NOMO-1 treated with dmso at 0.1 percent for 144 hours (cell line): ENCODE measurements around the gene RNF26.
A peak's percentile ranks its signal among the peaks of the same experiment; 100 is the strongest.

Experiments
- DNase-seq: peaks from one replicate; lab custom pipeline; 2025; ENCODE audit not compliant: unreplicated experiment; lab: John Stamatoyannopoulos, UW

The RNF26 gene

GRCh38 chr11:119335655-119336543, 1.6 kb downstream of the RNF26 start:
- no peak for DNase-seq

GRCh38 chr11:119336744-119337469, 2.6 kb downstream of the RNF26 start:
- no peak for DNase-seq

- DNase-seq: no peak
These were observed 3.4 kb downstream of the RNF26 start for GRCh38 chr11:119337581-119338317.

- peak; percentile 19 for DNase-seq
These were observed 4.1 kb downstream of the RNF26 start for GRCh38 chr11:119338318-119338890.

- DNase-seq: no peak
These were observed 4.8 kb downstream of the RNF26 start for GRCh38 chr11:119338965-119339588.

DNA sequence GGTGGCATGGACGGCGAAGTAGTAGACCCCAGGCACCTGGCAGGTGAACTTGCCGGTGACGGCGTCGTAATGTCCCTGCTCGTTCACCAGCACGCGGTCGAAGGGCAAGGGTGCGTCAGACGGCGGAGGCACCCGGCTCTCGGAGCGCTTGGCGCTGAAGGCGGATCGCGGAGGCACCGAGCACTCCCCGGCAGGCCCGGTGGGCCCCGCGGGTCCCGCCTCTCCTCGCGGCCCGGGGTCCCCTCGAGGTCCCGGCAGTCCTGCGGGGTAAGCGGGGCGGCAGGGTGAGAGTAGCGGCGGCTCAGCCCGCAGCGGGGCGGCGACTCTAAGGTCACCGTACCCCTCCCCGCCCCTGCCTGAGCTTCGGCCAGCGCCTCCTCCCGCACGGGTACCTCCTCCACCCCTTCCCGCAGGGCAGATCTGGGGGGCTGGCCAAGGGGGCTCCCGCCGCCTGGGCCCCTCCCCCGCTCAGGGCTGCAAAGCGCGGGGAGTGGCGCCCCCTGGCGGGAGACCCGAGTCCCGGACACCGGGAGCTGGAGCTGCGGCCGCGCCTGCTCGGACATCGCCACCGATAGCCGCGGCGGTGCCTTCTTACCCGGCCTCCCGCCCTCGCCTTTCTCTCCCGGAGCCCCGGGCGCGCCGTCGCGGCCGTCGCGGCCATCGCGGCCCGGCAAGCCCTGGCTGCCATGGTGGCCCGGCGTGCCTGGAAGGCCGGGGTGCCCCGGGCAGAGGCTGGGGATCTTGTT, 5.4 kb downstream of the RNF26 start:
- no peak for DNase-seq

- no peak for DNase-seq
These were observed 6.3 kb downstream of the RNF26 start, which contains the start of gene C1QTNF5 for GRCh38 chr11:119340335-119341221. TSS of gene C1QTNF5 (minus strand) at chr11:119340883. CDS start at chr11:119340397, 486 bp downstream.

- no peak for DNase-seq
These were observed 7.1 kb downstream of the RNF26 start for GRCh38 chr11:119341222-119342022.

GRCh38 chr11:119342023-119342300, 7.6 kb downstream of the RNF26 start:
- DNase-seq: no peak

GRCh38 chr11:119342362-119343130, 8.2 kb downstream of the RNF26 start:
- DNase-seq: no peak

- no peak for DNase-seq
These were observed 9.4 kb downstream of the RNF26 start for GRCh38 chr11:119343726-119344125.

- DNase-seq: no peak
These were observed 10.1 kb downstream of the RNF26 start for GRCh38 chr11:119344291-119345010.

DNA sequence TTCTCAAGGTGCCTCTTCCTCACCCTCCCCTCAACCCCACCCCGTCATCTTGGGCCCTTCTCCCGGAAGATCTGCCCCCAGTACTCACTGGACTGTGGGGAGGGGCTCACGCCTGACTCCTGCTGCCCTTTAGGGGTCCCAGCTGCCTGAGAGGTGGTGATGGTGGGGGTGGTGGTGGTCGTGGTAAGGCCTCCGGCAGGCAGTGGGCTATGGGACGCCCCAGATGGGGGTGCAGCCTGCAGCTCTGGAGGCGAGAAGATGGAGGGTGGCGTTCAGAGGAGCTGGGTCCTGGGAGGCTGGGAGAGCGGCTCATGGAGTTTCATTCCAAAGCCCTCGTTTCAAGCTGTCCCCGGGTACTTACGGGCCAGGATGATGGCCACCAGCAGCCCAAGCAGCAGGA, 11.4 kb downstream of the RNF26 start:
- DNase-seq: no peak

DNA sequence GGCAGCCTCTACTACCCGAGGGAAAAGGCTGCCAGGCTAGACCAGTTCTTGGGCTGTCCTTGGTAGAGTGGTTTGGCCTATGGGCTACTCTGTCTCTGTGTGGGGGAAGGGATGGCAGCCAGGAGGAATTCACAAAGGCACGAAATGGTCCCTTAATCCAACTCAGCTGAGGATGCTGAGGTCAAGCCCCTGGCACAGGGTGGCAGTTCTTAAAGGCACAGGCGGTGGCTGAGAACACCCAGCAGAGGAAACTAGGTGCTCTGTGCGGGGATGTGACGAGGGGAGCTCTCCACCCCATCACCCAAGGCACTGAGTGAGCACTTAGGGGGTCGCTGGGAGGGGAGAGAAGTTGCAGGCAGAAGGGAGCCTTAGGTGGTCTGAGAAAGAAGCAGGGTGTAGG, 12.3 kb downstream of the RNF26 start, which contains the start of gene MFRP:
Gene MFRP, minus strand, starts transcription at position 101 of the 400 bp plus-strand sequence. CDS start 192 bp downstream, outside the sequence.
- DNase-seq: no peak

DNA sequence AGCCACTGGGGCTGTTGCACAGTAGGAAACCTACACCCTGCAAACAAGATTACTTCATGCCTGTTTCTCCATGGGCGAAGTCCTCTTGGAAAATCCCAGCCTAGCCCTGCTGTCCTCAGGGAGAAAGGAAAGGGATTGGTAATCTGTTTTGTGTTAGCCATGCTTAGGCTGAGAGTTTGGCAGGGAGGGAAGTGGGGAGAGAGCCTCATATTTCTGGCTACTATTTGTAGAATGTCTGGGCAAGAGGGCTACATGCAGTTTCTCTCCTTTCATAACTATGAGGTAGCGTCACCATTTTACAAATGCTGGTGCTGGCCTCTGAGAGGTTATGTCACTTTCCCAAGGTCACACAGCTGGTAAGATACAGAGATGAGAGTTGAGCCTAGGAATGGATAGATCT, 12.9 kb downstream of the RNF26 start:
- DNase-seq: no peak

DNA sequence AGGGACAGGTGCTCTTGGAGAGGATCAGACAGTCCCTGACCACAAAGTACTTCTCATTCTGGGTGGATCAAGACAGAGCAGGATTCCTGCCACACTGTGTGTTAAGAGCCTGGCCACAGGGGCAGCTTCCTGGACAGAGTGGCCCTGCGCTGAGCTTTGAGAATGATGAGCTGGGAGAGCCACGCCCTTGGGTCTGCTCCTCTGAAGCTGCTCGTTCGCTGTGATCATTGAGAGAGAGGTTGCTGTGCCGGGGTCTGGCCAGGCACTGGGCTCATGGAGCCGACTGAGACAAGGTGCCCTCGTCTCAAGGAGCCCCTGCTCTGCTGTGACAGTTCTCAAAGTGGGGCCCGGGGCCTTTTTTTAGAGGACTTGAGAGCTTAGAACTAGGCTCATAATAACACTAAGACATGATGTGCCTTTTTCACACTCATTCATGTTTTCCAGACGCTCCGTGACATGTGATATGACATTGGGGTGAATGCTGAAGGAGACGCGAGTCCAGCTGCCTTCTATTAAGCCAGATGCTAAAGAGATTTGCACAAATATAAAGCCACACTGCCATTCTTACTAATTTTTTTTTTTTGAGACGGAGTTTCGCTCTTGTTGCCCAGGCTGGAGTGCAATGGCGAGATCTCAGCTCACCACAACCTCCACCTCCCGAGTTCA, 13.7 kb downstream of the RNF26 start:
- no peak for DNase-seq
